Tibial nerve (tissue), 3 donors: Measurements from ENCODE around the gene DPPA5.

Source experiments
- POLR2A ChIP-seq, 2 donors: fragments of 450-650 bp; IDR thresholded peaks; one replicate each; pipeline ENCODE4 v1.6.1; 2017; ENCODE audit warnings: antibody characterized with exemption in 2 of 2, mild to moderate bottlenecking in 2 of 2, moderate library complexity in 2 of 2
- TF ChIP-seq, protein P1 (sequence below), 5 experiments: fragments of 200-600 bp in 3 of 5; fragments of 450-650 bp in 2 of 5; sonication (generic) in 3 of 5; IDR thresholded peaks; one replicate each; pipeline ENCODE4 v1.5.1; 2016 to 2019; ENCODE audit warnings: antibody characterized with exemption in 5 of 5, mild to moderate bottlenecking in 3 of 5, moderate library complexity in 2 of 5

DNA sequence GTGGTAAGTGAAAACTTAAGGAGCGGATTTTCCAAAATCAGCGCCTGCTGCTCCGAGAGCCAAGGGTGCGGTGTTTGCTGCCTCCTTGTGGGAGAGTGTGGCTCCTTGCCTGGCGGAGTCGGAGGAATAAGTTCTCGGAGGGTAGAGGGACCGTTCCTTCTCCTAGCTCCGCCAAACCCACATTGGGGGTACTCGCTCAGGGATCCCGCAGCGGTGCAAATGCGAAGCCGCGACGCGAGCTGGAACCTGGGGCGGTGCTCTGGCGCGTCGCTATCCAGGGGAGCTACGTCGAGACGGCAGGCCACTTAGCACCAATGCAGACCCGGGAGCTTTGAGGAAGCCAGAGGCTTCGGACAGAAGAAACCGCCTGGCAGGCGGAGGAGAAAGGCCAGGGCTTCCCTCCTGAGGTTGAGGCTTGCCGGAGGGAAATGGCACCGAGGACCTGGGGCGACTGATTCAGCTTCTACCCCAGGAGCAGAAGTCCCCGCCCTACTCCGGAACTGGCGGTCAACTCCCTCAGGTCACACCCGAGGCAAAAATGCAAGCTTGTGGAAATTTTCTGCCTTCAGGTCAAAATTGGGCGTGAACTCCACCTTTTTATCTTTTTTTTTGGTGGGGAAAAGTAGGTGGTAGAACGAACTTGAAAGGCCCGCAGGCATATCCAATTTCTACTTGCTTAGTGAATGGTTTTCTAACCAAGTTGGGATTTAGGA lies 34.9 kb upstream of the DPPA5 start:
- TF ChIP-seq, protein P1, sequence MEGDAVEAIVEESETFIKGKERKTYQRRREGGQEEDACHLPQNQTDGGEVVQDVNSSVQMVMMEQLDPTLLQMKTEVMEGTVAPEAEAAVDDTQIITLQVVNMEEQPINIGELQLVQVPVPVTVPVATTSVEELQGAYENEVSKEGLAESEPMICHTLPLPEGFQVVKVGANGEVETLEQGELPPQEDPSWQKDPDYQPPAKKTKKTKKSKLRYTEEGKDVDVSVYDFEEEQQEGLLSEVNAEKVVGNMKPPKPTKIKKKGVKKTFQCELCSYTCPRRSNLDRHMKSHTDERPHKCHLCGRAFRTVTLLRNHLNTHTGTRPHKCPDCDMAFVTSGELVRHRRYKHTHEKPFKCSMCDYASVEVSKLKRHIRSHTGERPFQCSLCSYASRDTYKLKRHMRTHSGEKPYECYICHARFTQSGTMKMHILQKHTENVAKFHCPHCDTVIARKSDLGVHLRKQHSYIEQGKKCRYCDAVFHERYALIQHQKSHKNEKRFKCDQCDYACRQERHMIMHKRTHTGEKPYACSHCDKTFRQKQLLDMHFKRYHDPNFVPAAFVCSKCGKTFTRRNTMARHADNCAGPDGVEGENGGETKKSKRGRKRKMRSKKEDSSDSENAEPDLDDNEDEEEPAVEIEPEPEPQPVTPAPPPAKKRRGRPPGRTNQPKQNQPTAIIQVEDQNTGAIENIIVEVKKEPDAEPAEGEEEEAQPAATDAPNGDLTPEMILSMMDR (IDR thresholded peaks at IDR 0.05) = peak; percentile 27 to 57 (median 47)
- no peak for TF ChIP-seq POLR2A (IDR thresholded peaks at IDR 0.05)
